ENCODE results near the gene FHOD3.
A peak's percentile ranks its signal among the peaks of the same experiment; 100 is the strongest.

Gene FHOD3

GRCh38 chr18:36297417-36298125, at the start of gene FHOD3:
Gene FHOD3 (plus strand): TSS chr18:36297713. CDS start chr18:36297836, 123 bp downstream.
- peak in 43 of 56 donors; percentile 10 to 71 (median 47) for DNase-seq

- DNase-seq, result no peak
These were observed 48.1 kb upstream of the FHOD3 start for GRCh38 chr18:36249392-36249791.

GRCh38 chr18:36250827-36251226, 46.7 kb upstream of the FHOD3 start:
- no peak for DNase-seq

- peak in 1 of 56 donors; percentile 7 for DNase-seq
These were observed 42.3 kb upstream of the FHOD3 start for GRCh38 chr18:36255072-36255698.

GRCh38 chr18:36256094-36256493, 41.4 kb upstream of the FHOD3 start:
- no peak for DNase-seq

- DNase-seq, result no peak
These were observed 34.5 kb upstream of the FHOD3 start for GRCh38 chr18:36262971-36263370.

- DNase-seq, result no peak
These were observed 33.2 kb upstream of the FHOD3 start for GRCh38 chr18:36264283-36264682.

GRCh38 chr18:36265015-36265414, 32.5 kb upstream of the FHOD3 start:
- DNase-seq, result no peak

GRCh38 chr18:36269157-36269556, 28.4 kb upstream of the FHOD3 start:
- DNase-seq, result no peak

GRCh38 chr18:36271153-36271552, 26.4 kb upstream of the FHOD3 start:
- no peak for DNase-seq

- no peak for DNase-seq
These were observed 24.2 kb upstream of the FHOD3 start for GRCh38 chr18:36273347-36273746.

GRCh38 chr18:36274083-36274715, 23.3 kb upstream of the FHOD3 start:
- no peak for DNase-seq

GRCh38 chr18:36275561-36275960, 22.0 kb upstream of the FHOD3 start:
- no peak for DNase-seq

- DNase-seq, result no peak
These were observed 18.5 kb upstream of the FHOD3 start for GRCh38 chr18:36279001-36279400.

- no peak for DNase-seq
These were observed 15.6 kb upstream of the FHOD3 start for GRCh38 chr18:36281936-36282335.

GRCh38 chr18:36283448-36283847, 14.1 kb upstream of the FHOD3 start:
- DNase-seq, result no peak

GRCh38 chr18:36284268-36284667, 13.2 kb upstream of the FHOD3 start:
- DNase-seq, result no peak

GRCh38 chr18:36284671-36285295, 12.7 kb upstream of the FHOD3 start:
- peak in 15 of 56 donors; percentile 3 to 75 (median 22) for DNase-seq

GRCh38 chr18:36287653-36288052, 9.9 kb upstream of the FHOD3 start:
- DNase-seq, result no peak

- no peak for DNase-seq
These were observed 8.8 kb upstream of the FHOD3 start for GRCh38 chr18:36288689-36289088.

- DNase-seq, result no peak
These were observed 3.5 kb upstream of the FHOD3 start for GRCh38 chr18:36294031-36294430.

- no peak for DNase-seq
These were observed 2.3 kb upstream of the FHOD3 start for GRCh38 chr18:36295214-36295613.

Measured in amygdala (tissue), 56 donors.